ENCODE data around the gene PTGFR. TPM values are rescaled to one million over a fixed set of nuclear protein-coding genes. Genes with fewer than 3 reads are reported as not detected.

Gene PTGFR
- total and polyA plus RNA-seq, 10 of the 15 experiments (the other 5 are each of a cell fraction or from before 2014, with no cell fraction given): not detected

GRCh38 chr1:78586572-78586971 is 95.8 kb downstream of the PTGFR start:
- CTCF ChIA-PET: no interaction called here
- H2AFZ ChIP-seq (ENCODE audit: control insufficient read depth, low read depth, low read length): no peak overlapping the region
- BruUV-seq (replicated peaks): no TSS peak
- no peaks in the 10 kb centered on the region for H3K36me3 ChIP-seq (ENCODE audit: control insufficient read depth in 2 of 2, insufficient read depth in 2 of 2, low read length in 1 of 2)
- H3K4me1 ChIP-seq (ENCODE audit: control insufficient read depth, insufficient read depth, low read length): no peaks in the 10 kb centered on the region
- 0% methylated on average over 1 of the region's 1 CpG for WGBS (ENCODE audit: insufficient coverage, insufficient replicate concordance, low lambda C conversion rate, missing lambda C conversion rate)
- H3K27me3 ChIP-seq (replicated peaks in 1 of 2; ENCODE audit: control insufficient read depth in 2 of 2, insufficient read depth in 2 of 2, low read length in 1 of 2): no peaks in the 10 kb centered on the region; a peak in 1 of 4 replicates
- H4K20me1 ChIP-seq (ENCODE audit: control insufficient read depth, insufficient read depth): no peaks in the 10 kb centered on the region
- no peak for DNase-seq (ENCODE audit: low read depth, low spot score)
- no peak overlapping the region for H3K9ac ChIP-seq (ENCODE audit: control insufficient read depth, insufficient read depth, low read length)
- no peaks in the 10 kb centered on the region for H3K79me2 ChIP-seq (ENCODE audit: control insufficient read depth, insufficient read depth, low read length)
- FAIRE-seq: no peak
- H3K4me3 ChIP-seq: no peak overlapping the region
- intact Hi-C loops (cut with micrococcal nuclease; ENCODE audit: unreplicated experiment): no loop called here
- RAD21 ChIA-PET (ENCODE audit: unreplicated experiment): no interaction called here
- POLR2A ChIA-PET: no interaction called here
- in situ Hi-C loops (cut with MboI): no loop called here
- SMC1A ChIA-PET (ENCODE audit: uncharacterized antibody, unreplicated experiment): interaction anchor here (0.9 kb wide), 1 partner anchor 13 kb away, joined by 3 read pairs; no protein-coding TSS in a partner anchor
- H3K9me3 ChIP-seq (replicated peaks; ENCODE audit: control insufficient read depth, insufficient read depth, low read length): no peaks in the 10 kb centered on the region
- ATAC-seq: no peak
- TF ChIP-seq, protein P1, sequence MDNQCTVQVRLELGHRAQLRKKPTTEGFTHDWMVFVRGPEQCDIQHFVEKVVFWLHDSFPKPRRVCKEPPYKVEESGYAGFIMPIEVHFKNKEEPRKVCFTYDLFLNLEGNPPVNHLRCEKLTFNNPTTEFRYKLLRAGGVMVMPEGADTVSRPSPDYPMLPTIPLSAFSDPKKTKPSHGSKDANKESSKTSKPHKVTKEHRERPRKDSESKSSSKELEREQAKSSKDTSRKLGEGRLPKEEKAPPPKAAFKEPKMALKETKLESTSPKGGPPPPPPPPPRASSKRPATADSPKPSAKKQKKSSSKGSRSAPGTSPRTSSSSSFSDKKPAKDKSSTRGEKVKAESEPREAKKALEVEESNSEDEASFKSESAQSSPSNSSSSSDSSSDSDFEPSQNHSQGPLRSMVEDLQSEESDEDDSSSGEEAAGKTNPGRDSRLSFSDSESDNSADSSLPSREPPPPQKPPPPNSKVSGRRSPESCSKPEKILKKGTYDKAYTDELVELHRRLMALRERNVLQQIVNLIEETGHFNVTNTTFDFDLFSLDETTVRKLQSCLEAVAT (IDR thresholded peaks at IDR 0.05): no peak
- TF ChIP-seq POU2F2 (IDR thresholded peaks at IDR 0.05; ENCODE audit: borderline replicate concordance, low read depth, low read length): no peak
- TF ChIP-seq RBBP5 (conservative IDR thresholded peaks at IDR 0.05): no peak
- no peak for TF ChIP-seq ASH2L (IDR thresholded peaks at IDR 0.05; ENCODE audit: borderline replicate concordance, low read depth)
- no peak for TF ChIP-seq CEBPB (IDR thresholded peaks at IDR 0.05; ENCODE audit: borderline replicate concordance in 1 of 2, low read depth in 2 of 2, low read length in 2 of 2)
- TF ChIP-seq E2F4 (IDR thresholded peaks at IDR 0.05; ENCODE audit: low read depth, low read length): no peak
- TF ChIP-seq BHLHE40 (IDR thresholded peaks at IDR 0.05; ENCODE audit: borderline replicate concordance in 1 of 2, low read depth in 2 of 2, low read length in 1 of 2): no peak
- TF ChIP-seq YY1 (IDR thresholded peaks at IDR 0.05; ENCODE audit: low read depth, low read length): no peak
- TF ChIP-seq IRF3 (IDR thresholded peaks at IDR 0.05): no peak
- no peak for TF ChIP-seq NRF1 (conservative IDR thresholded peaks at IDR 0.05; ENCODE audit: low read depth, low read length)
- no peak for TF ChIP-seq MEF2A (IDR thresholded peaks at IDR 0.05; ENCODE audit: insufficient read depth, low read depth, low read length)
- no peak for TF ChIP-seq MTA2 (IDR thresholded peaks at IDR 0.05; ENCODE audit: low read depth)
- no peak overlapping the region for H3K4me2 ChIP-seq (ENCODE audit: control insufficient read depth, insufficient read depth)
- H3K27ac ChIP-seq (ENCODE audit: control insufficient read depth, insufficient read depth): no peak overlapping the region
